PC-3 (cell line): ENCODE measurements around the gene IVNS1ABP.

ENCODE experiments used
- EZH2 ChIP-seq: fragments of 300-600 bp; sonication (generic); IDR thresholded peaks from one replicate; pipeline ENCODE4 v1.6.1; 2017; ENCODE audit warnings: antibody characterized with exemption, mild to moderate bottlenecking, low read length; ENCODE audit not compliant: unreplicated experiment
- TF ChIP-seq, protein P1 (sequence below): fragments of 300-600 bp; sonication (generic); conservative IDR thresholded peaks from 2 replicates; pipeline ENCODE4 v1.5.1; 2017; ENCODE audit warnings: antibody characterized with exemption, low read depth, mild to moderate bottlenecking, low read length

GRCh38 chr1:185348296-185348695 is 31.3 kb upstream of the IVNS1ABP start:
- TF ChIP-seq, protein P1, sequence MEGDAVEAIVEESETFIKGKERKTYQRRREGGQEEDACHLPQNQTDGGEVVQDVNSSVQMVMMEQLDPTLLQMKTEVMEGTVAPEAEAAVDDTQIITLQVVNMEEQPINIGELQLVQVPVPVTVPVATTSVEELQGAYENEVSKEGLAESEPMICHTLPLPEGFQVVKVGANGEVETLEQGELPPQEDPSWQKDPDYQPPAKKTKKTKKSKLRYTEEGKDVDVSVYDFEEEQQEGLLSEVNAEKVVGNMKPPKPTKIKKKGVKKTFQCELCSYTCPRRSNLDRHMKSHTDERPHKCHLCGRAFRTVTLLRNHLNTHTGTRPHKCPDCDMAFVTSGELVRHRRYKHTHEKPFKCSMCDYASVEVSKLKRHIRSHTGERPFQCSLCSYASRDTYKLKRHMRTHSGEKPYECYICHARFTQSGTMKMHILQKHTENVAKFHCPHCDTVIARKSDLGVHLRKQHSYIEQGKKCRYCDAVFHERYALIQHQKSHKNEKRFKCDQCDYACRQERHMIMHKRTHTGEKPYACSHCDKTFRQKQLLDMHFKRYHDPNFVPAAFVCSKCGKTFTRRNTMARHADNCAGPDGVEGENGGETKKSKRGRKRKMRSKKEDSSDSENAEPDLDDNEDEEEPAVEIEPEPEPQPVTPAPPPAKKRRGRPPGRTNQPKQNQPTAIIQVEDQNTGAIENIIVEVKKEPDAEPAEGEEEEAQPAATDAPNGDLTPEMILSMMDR, result no peak
- TF ChIP-seq EZH2, result no peak
